GM18951 (cell line): Measurements from ENCODE around the gene STN1.

Experiments
- POLR2A ChIP-seq: IDR thresholded peaks from 4 replicates; pipeline ENCODE4 v1.6.1; 2011; ENCODE audit warnings: mild to moderate bottlenecking; ENCODE audit not compliant: insufficient read length, insufficient read depth; ENCODE audit errors: extremely low read depth
- in situ Hi-C: fragments of 300-500 bp; cut with MboI; formaldehyde crosslinking; loops from one replicate; pipeline ENCODE4 v1.12.0; 2022; ENCODE audit warnings: low sequenced_read_pairs, mixed read lengths, inconsistent platforms; ENCODE audit not compliant: unreplicated experiment

STN1 gene

GRCh38 chr10:103843854-103844570 lies 74.0 kb downstream of the STN1 start:
- TF ChIP-seq POLR2A, result no peak
- in situ Hi-C loops, result no loop called here

GRCh38 chr10:103843045-103843444 lies 74.9 kb downstream of the STN1 start:
- no peak for TF ChIP-seq POLR2A
- in situ Hi-C loops, result no loop called here

- TF ChIP-seq POLR2A, result no peak
- in situ Hi-C loops, result no loop called here
These were observed 75.4 kb downstream of the STN1 start for GRCh38 chr10:103842605-103843004.

GRCh38 chr10:103841519-103841918 lies 76.5 kb downstream of the STN1 start:
- TF ChIP-seq POLR2A, result no peak
- in situ Hi-C loops, result no loop called here

- in situ Hi-C loops, result no loop called here
- TF ChIP-seq POLR2A, result no peak
These were observed 77.3 kb downstream of the STN1 start for GRCh38 chr10:103840740-103841070.

GRCh38 chr10:103839872-103840739 lies 77.9 kb downstream of the STN1 start:
- TF ChIP-seq POLR2A, result no peak
- in situ Hi-C loops, result no loop called here

- TF ChIP-seq POLR2A, result no peak
- in situ Hi-C loops, result no loop called here
These were observed 78.5 kb downstream of the STN1 start for GRCh38 chr10:103839519-103839871.

- in situ Hi-C loops, result no loop called here
- TF ChIP-seq POLR2A, result no peak
These were observed 79.0 kb downstream of the STN1 start for GRCh38 chr10:103838862-103839518.

GRCh38 chr10:103838070-103838395 lies 80.0 kb downstream of the STN1 start:
- in situ Hi-C loops, result no loop called here
- TF ChIP-seq POLR2A, result no peak

- in situ Hi-C loops, result no loop called here
- no peak for TF ChIP-seq POLR2A
These were observed 80.5 kb downstream of the STN1 start for GRCh38 chr10:103837370-103838069.

GRCh38 chr10:103836861-103837260 lies 81.1 kb downstream of the STN1 start:
- in situ Hi-C loops, result no loop called here
- no peak for TF ChIP-seq POLR2A

- in situ Hi-C loops, result no loop called here
- TF ChIP-seq POLR2A, result no peak
These were observed 81.7 kb downstream of the STN1 start for GRCh38 chr10:103836273-103836672.
